Measurements from ENCODE around the gene GNG5. TPM values are rescaled to one million over a fixed set of nuclear protein-coding genes. Genes with fewer than 3 reads are reported as not detected.

Gene GNG5
- total and polyA plus RNA-seq, 2 experiments from 2014 or later, result 131 to 573 TPM

- Histone ChIP-seq H3K9me3 (ENCODE audit: low read depth) (no peaks in the 10 kb centered on the region), H2AFZ (no peak overlapping the region), H3K4me2 (no peak overlapping the region), H3K4me3 (no peak overlapping the region), H3K36me3 (replicated peaks; ENCODE audit: insufficient read depth, low read depth) (no peaks in the 10 kb centered on the region), H3K4me1 (ENCODE audit: insufficient read depth) (no peaks in the 10 kb centered on the region), H3K9me2 (replicated peaks; ENCODE audit: insufficient read depth) (no peaks in the 10 kb centered on the region), H3K27ac (no peak overlapping the region), H3K27me3 (no peaks in the 10 kb centered on the region), H4K20me1 (ENCODE audit: insufficient read depth, poor library complexity, severe bottlenecking) (no peaks in the 10 kb centered on the region), H3K79me2 (no peaks in the 10 kb centered on the region)
- DNase-seq (ENCODE audit: low spot score), result no peak
- no peak for TF ChIP-seq EZH2phosphoT487 (IDR thresholded peaks at IDR 0.05; ENCODE audit: low read depth, severe bottlenecking, unreplicated experiment)
- TF ChIP-seq CTCF (IDR thresholded peaks at IDR 0.05; ENCODE audit: poor library complexity), result no peak
- TF ChIP-seq EZH2 (IDR thresholded peaks at IDR 0.05; ENCODE audit: borderline replicate concordance), result no peak
These were observed 18.2 kb upstream of the GNG5 start for GRCh38 chr1:84524590-84524989.

GRCh38 chr1:84510668-84511067 lies 4.3 kb upstream of the GNG5 start:
- Histone ChIP-seq H3K27me3 (no peaks in the 10 kb centered on the region), H3K4me1 (ENCODE audit: insufficient read depth) (no peaks in the 10 kb centered on the region), H2AFZ (no peak overlapping the region), H3K36me3 (replicated peaks; ENCODE audit: insufficient read depth, low read depth) (no peaks in the 10 kb centered on the region), H3K27ac (no peak overlapping the region), H3K4me3 (no peak overlapping the region), H4K20me1 (ENCODE audit: insufficient read depth, poor library complexity, severe bottlenecking) (no peaks in the 10 kb centered on the region), H3K4me2 (no peak overlapping the region), H3K9me3 (ENCODE audit: low read depth) (no peaks in the 10 kb centered on the region), H3K79me2 (peaks cover 14% of the 10 kb centered on the region), H3K9me2 (replicated peaks; ENCODE audit: insufficient read depth) (no peaks in the 10 kb centered on the region)
- 67% methylated on average over 3 of the region's 3 CpGs for WGBS (ENCODE audit: low lambda C conversion rate, missing lambda C conversion rate)
- DNase-seq (ENCODE audit: low spot score), result no peak
- TF ChIP-seq CTCF (IDR thresholded peaks at IDR 0.05; ENCODE audit: poor library complexity) (no peak), EZH2phosphoT487 (IDR thresholded peaks at IDR 0.05; ENCODE audit: low read depth, severe bottlenecking, unreplicated experiment) (no peak), EZH2 (IDR thresholded peaks at IDR 0.05; ENCODE audit: borderline replicate concordance) (no peak)

GRCh38 chr1:84510165-84510564 lies 3.8 kb upstream of the GNG5 start:
- no peak for DNase-seq (ENCODE audit: low spot score)
- no peaks in the 10 kb centered on the region for H4K20me1 ChIP-seq (ENCODE audit: insufficient read depth, poor library complexity, severe bottlenecking)
- no peaks in the 10 kb centered on the region for H3K9me2 ChIP-seq (replicated peaks; ENCODE audit: insufficient read depth)
- 67% methylated on average over 2 of the region's 2 CpGs for WGBS (ENCODE audit: low lambda C conversion rate, missing lambda C conversion rate)
- no peak overlapping the region for H3K4me2 ChIP-seq
- H2AFZ ChIP-seq, result no peak overlapping the region
- no peaks in the 10 kb centered on the region for H3K4me1 ChIP-seq (ENCODE audit: insufficient read depth)
- H3K36me3 ChIP-seq (replicated peaks; ENCODE audit: insufficient read depth, low read depth), result no peaks in the 10 kb centered on the region
- peaks cover 17% of the 10 kb centered on the region for H3K79me2 ChIP-seq
- no peaks in the 10 kb centered on the region for H3K27me3 ChIP-seq
- no peaks in the 10 kb centered on the region for H3K9me3 ChIP-seq (ENCODE audit: low read depth)
- no peak overlapping the region for H3K4me3 ChIP-seq
- TF ChIP-seq EZH2phosphoT487 (IDR thresholded peaks at IDR 0.05; ENCODE audit: low read depth, severe bottlenecking, unreplicated experiment) (no peak), EZH2 (IDR thresholded peaks at IDR 0.05; ENCODE audit: borderline replicate concordance) (no peak), CTCF (IDR thresholded peaks at IDR 0.05; ENCODE audit: poor library complexity) (no peak)
- H3K27ac ChIP-seq, result no peak overlapping the region

- Histone ChIP-seq H3K36me3 (replicated peaks; ENCODE audit: insufficient read depth, low read depth) (no peaks in the 10 kb centered on the region), H3K79me2 (peaks cover 28% of the 10 kb centered on the region), H4K20me1 (ENCODE audit: insufficient read depth, poor library complexity, severe bottlenecking) (peaks cover 9% of the 10 kb centered on the region), H2AFZ (no peak overlapping the region), H3K9me3 (ENCODE audit: low read depth) (no peaks in the 10 kb centered on the region), H3K4me3 (no peak overlapping the region), H3K27me3 (no peaks in the 10 kb centered on the region), H3K4me1 (ENCODE audit: insufficient read depth) (peaks cover 5% of the 10 kb centered on the region), H3K4me2 (no peak overlapping the region), H3K9me2 (replicated peaks; ENCODE audit: insufficient read depth) (no peaks in the 10 kb centered on the region), H3K27ac (no peak overlapping the region)
- WGBS (ENCODE audit: low lambda C conversion rate, missing lambda C conversion rate), result 100% methylated on average over 4 of the region's 4 CpGs
- no peak for TF ChIP-seq EZH2phosphoT487 (IDR thresholded peaks at IDR 0.05; ENCODE audit: low read depth, severe bottlenecking, unreplicated experiment)
- no peak for TF ChIP-seq EZH2 (IDR thresholded peaks at IDR 0.05; ENCODE audit: borderline replicate concordance)
- no peak for TF ChIP-seq CTCF (IDR thresholded peaks at IDR 0.05; ENCODE audit: poor library complexity)
- no peak for DNase-seq (ENCODE audit: low spot score)
These were observed 2.6 kb upstream of the GNG5 start for GRCh38 chr1:84509029-84509428.

Measured in hepatocyte (in vitro differentiated cells).